ENCODE data around the gene PAGR1. TPM values are rescaled to one million over a fixed set of nuclear protein-coding genes. Genes with fewer than 3 reads are reported as not detected.
"Not testable (repeated sequence)": the region's sequence is repeated elsewhere in the genome, so short reads cannot be mapped to it uniquely, and the experiment has no call there.

Gene PAGR1
- total and polyA plus RNA-seq, 7 donors: 9.4 to 36.8 (median 14.2) TPM

DNA sequence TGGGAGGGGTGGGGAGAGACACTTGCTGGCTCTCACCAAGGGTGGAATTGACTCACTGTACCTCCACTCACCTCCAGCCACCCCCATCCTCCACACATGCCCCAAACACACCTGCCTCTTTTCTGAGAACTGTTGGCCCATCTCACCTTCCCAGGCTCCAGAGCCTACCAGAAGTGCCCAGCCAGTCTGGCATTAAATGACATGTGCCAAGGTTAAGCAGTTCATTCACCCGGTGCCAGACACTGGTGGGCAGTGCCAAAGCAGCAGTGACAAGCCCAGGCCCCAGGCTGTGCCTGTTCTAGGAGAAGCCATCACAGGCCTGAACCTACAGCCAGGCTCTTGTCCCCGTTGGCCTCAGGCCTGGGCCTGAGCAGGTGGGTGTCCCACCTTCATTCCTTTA, 15.5 kb downstream of the PAGR1 start:
- Histone ChIP-seq H3K27ac (no peak overlapping the region), H3K36me3 (ENCODE audit: insufficient read depth in 1 of 2, low read depth in 1 of 2) (peaks cover 4 to 56% of the 10 kb centered on the region in 2 donors), H3K4me1 (no peaks in the 10 kb centered on the region), H3K4me3 (no peak overlapping the region), H3K9me3 (no peaks in the 10 kb centered on the region), H3K27me3 (ENCODE audit: insufficient read depth in 3 of 3, low read length in 2 of 3) (no peaks in the 10 kb centered on the region)
- DNase-seq (no peak), ATAC-seq (peak; percentile 64 to 75 (median 70))
- intact Hi-C loops (cut with DNase I): no loop called here
- TF ChIP-seq, protein P1, sequence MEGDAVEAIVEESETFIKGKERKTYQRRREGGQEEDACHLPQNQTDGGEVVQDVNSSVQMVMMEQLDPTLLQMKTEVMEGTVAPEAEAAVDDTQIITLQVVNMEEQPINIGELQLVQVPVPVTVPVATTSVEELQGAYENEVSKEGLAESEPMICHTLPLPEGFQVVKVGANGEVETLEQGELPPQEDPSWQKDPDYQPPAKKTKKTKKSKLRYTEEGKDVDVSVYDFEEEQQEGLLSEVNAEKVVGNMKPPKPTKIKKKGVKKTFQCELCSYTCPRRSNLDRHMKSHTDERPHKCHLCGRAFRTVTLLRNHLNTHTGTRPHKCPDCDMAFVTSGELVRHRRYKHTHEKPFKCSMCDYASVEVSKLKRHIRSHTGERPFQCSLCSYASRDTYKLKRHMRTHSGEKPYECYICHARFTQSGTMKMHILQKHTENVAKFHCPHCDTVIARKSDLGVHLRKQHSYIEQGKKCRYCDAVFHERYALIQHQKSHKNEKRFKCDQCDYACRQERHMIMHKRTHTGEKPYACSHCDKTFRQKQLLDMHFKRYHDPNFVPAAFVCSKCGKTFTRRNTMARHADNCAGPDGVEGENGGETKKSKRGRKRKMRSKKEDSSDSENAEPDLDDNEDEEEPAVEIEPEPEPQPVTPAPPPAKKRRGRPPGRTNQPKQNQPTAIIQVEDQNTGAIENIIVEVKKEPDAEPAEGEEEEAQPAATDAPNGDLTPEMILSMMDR (IDR thresholded peaks at IDR 0.05): no peak
- 38 to 54% (median 38%) methylated on average over 2 of the region's 2 CpGs for WGBS, 3 donors

DNA sequence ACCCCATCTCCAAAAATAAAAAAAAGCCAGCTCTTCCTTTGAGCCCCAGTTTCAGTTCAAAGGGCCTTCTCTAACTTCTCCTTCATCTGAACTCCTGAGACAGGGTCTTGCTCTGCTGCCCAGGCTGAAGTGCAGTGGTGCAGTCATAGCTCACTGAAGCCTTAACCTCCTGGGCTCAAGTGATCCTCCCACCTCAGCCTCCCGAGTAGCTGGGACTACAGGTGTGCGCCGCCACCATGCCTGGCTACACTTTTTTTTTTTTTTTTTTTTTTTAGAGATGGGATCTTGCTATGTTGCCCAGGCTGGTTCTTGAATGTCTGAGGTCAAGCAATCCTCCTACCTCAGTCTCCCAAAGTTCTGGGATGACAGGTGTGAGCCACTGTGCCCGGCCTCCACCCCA, 17.3 kb downstream of the PAGR1 start:
- H3K27ac ChIP-seq; H3K4me3 ChIP-seq; H3K9me3 ChIP-seq; H3K4me1 ChIP-seq; H3K27me3 ChIP-seq (ENCODE audit: insufficient read depth in 3 of 3, low read length in 2 of 3); DNase-seq; intact Hi-C loops (cut with DNase I); ATAC-seq: not testable (repeated sequence)
- peaks cover 4 to 74% of the 10 kb centered on the region in 2 donors for H3K36me3 ChIP-seq (ENCODE audit: insufficient read depth in 1 of 2, low read depth in 1 of 2)
- 95 to 98% (median 97%) methylated on average over 4 of the region's 4 CpGs for WGBS, 3 donors

DNA sequence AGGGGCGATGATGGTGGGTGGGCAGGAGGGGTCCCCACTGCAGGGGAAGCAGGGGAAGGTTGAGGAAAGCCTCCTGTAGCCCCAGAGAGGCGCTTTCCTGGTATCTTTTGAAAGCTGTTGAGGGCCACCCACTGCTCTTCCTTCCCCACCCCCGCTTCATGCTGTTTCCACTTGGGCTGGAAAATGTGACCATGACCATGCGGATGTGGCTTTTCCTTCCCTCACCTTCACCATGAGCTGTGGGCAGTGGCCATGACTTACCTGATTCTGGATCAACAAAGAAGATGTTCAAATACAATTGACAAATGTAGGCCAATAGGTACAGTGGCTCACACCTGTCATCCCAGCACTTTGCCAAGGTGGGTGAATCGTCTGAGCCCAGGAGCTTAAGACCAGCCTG, 18.1 kb downstream of the PAGR1 start:
- H3K36me3 ChIP-seq (ENCODE audit: insufficient read depth in 1 of 2, low read depth in 1 of 2): peaks cover 4 to 82% of the 10 kb centered on the region in 2 donors
- DNase-seq (no peak), ATAC-seq (no peak)
- intact Hi-C loops (cut with DNase I): no loop called here
- H3K27me3 ChIP-seq (ENCODE audit: insufficient read depth in 3 of 3, low read length in 2 of 3): no peaks in the 10 kb centered on the region
- WGBS, 3 donors: 88 to 91% (median 89%) methylated on average over 5 of the region's 5 CpGs
- H3K4me3 ChIP-seq: no peak overlapping the region
- H3K4me1 ChIP-seq: no peaks in the 10 kb centered on the region
- TF ChIP-seq, protein P1 (IDR thresholded peaks at IDR 0.05): no peak
- no peaks in the 10 kb centered on the region for H3K9me3 ChIP-seq
- no peak overlapping the region for H3K27ac ChIP-seq

DNA sequence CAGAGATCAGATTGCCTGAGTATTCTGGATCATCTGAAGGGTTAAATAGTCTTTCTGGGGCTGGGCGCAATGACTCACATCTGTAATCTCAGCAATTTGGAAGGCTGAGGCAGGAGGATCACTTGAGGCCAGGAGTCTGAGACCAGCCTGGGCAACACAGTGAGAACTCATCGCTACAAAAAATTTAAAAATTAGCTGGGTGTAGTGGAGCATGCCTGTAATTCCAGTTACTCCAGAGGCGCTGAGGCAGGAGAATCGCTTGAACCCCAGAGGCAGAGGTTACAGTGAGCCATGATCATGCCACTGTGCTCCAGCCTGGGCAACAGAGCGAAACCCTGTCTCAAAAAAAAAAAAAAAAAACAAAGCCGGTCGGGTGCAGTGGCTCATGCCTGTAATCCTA, 20.0 kb downstream of the PAGR1 start:
- H3K9me3 ChIP-seq: no peaks in the 10 kb centered on the region

DNA sequence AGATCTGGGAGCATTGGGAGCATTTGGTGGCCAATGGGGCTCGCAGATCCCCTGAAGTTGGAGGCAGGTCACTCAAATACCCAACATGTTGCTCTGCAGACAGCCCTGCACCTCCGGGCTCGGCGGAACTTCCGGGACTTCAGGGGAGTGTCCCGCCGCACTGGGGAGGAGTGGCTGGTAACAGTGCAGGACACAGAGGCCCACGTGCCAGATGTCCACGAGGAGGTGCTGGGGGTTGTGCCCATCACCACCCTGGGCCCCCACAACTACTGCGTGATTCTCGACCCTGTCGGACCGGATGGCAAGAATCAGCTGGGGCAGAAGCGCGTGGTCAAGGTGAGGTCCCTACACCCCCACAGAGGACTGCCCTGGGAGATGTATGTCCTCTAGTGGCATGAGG, 20.7 kb downstream of the PAGR1 start:
- Histone ChIP-seq H3K27ac (no peak overlapping the region), H3K36me3 (ENCODE audit: insufficient read depth in 1 of 2, low read depth in 1 of 2) (peaks cover 4 to 94% of the 10 kb centered on the region in 2 donors), H3K27me3 (ENCODE audit: insufficient read depth in 3 of 3, low read length in 2 of 3) (no peaks in the 10 kb centered on the region), H3K4me1 (no peaks in the 10 kb centered on the region), H3K9me3 (no peaks in the 10 kb centered on the region), H3K4me3 (no peak overlapping the region)
- ATAC-seq (no peak), DNase-seq (no peak)
- intact Hi-C loops (cut with DNase I): no loop called here
- TF ChIP-seq, protein P1 (IDR thresholded peaks at IDR 0.05): no peak
- 77 to 83% (median 79%) methylated on average over 15 of the region's 15 CpGs for WGBS, 3 donors

More for the DNA sequence above, 20.0 kb downstream of the PAGR1 start:
- H3K4me1 ChIP-seq: no peaks in the 10 kb centered on the region
- no peak overlapping the region for H3K27ac ChIP-seq
- DNase-seq (no peak), ATAC-seq (no peak)
- TF ChIP-seq, protein P1 (IDR thresholded peaks at IDR 0.05): no peak
- intact Hi-C loops (cut with DNase I): no loop called here
- no peaks in the 10 kb centered on the region for H3K27me3 ChIP-seq (ENCODE audit: insufficient read depth in 3 of 3, low read length in 2 of 3)
- 83 to 89% (median 86%) methylated on average over 7 of the region's 7 CpGs for WGBS, 3 donors
- H3K4me3 ChIP-seq: no peak overlapping the region
- peaks cover 4 to 94% of the 10 kb centered on the region in 2 donors for H3K36me3 ChIP-seq (ENCODE audit: insufficient read depth in 1 of 2, low read depth in 1 of 2)

Measured in psoas muscle (tissue), 8 donors.